NCI-H1694 treated with DMSO at 0.1 percent for 48 hours (cell line): ENCODE measurements around the gene CGB8.

Source experiments
- DNase-seq: peaks from one replicate; lab custom pipeline; 2025; lab: John Stamatoyannopoulos, UW

The CGB8 gene

DNA sequence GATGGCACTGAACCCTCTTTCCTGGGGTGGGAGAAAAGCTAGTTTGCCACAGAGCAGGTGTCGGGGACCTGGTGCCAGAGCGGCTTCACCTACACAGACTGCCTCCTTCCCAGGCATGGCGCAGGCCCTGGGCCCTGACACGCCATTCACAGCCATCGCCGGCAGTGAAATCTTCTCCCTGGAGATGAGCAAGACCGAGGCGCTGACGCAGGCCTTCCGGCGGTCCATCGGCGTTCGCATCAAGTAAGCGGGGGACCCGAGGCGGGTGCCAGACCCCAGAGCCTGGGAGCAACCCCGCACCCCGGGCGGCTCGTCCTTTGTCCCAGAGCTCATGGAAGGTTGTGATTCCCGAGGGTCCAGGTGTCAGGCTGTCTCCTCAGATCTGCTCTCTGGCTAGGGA, 42.0 kb downstream of the CGB8 start:
- no peak for DNase-seq

DNA sequence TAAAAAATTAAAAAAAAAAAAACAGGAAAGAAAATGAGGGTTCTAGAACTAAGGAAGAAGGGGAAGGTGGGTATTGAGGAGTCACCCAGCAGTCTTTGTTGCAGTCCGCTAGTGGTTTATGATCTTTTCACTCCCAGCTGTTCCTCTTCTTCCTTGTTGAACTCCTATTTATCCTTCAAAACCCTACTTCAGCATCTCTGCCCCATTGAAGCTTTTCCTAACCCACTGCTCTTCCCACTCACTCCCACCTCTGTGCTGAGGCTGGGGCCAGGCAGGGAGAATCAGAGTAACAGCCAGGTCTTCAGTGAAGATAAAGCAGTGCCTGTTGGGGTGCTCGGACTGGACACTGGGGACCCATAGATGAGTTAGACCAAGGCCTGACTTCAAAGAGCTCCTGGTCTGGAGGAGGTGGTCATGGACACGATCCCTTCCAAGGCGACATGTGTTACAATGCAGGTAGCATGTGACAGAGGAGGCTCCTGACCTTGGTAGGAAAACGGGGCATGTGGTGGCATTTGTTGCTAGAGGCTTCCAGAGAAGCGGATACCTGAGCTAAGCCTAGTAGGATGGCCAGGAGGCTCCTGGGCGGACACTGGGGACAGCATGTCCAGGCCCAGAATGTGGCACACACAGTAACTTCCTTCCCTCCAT, 43.8 kb downstream of the CGB8 start:
- DNase-seq, result no peak

DNA sequence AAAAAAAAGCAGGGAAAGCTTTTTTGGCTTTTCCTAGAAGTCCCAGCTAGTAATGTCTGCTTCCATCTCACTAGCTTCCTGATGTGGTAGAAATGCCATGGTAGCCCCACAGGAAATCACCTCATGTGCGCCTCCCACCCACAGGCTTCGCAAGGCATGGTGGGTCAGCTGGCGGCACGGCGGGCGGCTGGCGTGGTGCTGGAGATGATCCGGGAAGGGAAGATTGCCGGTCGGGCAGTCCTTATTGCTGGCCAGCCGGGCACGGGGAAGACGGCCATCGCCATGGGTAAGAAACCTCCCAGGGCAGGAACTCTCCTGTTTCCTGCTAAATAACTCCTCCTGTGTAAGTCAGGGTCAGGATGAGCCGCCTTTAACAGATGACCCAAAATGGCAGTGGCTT, 44.8 kb downstream of the CGB8 start:
- DNase-seq, result no peak

DNA sequence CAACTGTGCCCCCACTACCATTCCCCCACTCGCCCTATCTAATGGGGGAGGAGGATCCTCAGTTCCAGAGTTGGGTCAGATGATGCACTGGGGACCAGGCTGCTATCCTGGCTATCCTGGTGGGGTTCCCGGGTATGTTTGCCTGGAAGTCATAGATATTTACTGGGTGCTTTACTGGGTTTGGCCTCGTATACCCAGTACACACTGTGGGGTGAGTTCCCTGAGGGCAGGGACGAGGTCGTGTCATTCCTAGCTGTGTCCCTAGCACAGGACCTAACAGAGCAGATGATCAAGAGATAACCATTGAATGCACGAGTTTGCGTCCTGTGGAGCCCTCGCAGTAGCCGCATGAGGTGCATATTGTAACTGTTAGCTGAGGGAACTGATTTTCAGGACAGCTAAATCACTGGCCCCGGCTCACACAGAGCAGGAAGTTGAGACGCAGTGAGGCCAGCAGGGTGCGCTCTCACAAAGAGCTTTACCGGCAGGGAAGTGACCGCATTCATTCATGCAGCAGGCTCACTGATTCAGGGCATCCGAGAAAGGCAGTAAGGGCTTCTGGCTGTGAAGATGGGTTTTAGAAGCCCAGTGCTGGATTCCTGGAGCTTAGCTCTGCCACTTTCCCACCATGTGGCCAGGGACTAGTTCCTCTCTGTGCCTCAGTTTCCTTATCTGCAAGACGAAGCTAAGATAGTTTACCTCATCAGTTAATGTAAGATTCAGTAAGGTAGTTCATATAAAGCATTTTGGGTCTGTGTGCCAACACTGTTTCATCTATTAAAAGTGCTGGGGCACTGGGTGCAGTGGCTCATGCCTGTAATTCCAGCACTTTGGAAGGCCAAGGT, 49.2 kb downstream of the CGB8 start:
- DNase-seq, result peak; percentile 73

DNA sequence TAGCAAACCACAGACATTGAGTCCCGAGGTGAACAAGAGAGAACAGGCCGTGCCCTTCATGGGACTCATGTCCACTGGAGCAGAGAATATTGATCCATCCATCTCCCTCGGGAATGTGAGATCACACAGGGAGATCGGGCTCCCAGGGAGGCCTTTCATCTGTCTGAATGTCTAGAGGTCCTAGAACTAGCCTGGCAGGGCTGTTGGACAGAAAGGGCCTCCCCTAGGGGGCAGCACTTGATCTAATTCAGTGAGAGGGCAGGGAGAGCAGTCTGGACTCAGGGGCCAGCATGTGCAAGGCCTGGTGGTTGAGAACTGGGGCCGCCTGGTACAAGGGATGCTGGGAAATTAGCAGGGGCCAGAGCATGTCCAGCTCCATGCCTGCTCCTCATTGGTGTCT, 50.9 kb downstream of the CGB8 start:
- DNase-seq, result peak; percentile 32
